ENCODE results near the gene LAMTOR3. TPM values are rescaled to one million over a fixed set of nuclear protein-coding genes. Genes with fewer than 3 reads are reported as not detected.

The LAMTOR3 gene
- polyA plus RNA-seq, 1 experiment: 17.6 TPM

- CTCF ChIA-PET: interaction anchor here (1.0 to 1.2 kb wide), 2 partner anchors 77 to 127 kb away, joined by 3 to 5 read pairs; no protein-coding TSS in a partner anchor
- peaks cover 5% of the 10 kb centered on the region for H3K36me3 ChIP-seq (ENCODE audit: control insufficient read depth, insufficient read depth, low read length)
- H3K4me3 ChIP-seq (ENCODE audit: low read depth, low read length): no peak overlapping the region
- DNase-seq (ENCODE audit: low read depth): no peak
- TF ChIP-seq CTCF (IDR thresholded peaks at IDR 0.05; ENCODE audit: insufficient read depth, low read depth, low read length): peak; percentile 42
- H3K27me3 ChIP-seq (ENCODE audit: control insufficient read depth, insufficient read depth, low read length): no peaks in the 10 kb centered on the region
- POLR2A ChIA-PET: no interaction called here
Observed at GRCh38 chr4:99885063-99885664, 9.1 kb downstream of the LAMTOR3 start.

GRCh38 chr4:99879458-99879857, 14.8 kb downstream of the LAMTOR3 start:
- no peak for DNase-seq (ENCODE audit: low read depth)
- Histone ChIP-seq H3K4me3 (ENCODE audit: low read depth, low read length) (no peak overlapping the region), H3K27me3 (ENCODE audit: control insufficient read depth, insufficient read depth, low read length) (no peaks in the 10 kb centered on the region), H3K36me3 (ENCODE audit: control insufficient read depth, insufficient read depth, low read length) (peaks cover 6% of the 10 kb centered on the region)
- no peak for TF ChIP-seq CTCF (IDR thresholded peaks at IDR 0.05; ENCODE audit: insufficient read depth, low read depth, low read length)
- POLR2A ChIA-PET: no interaction called here
- CTCF ChIA-PET: no interaction called here

GRCh38 chr4:99878604-99879003, 15.6 kb downstream of the LAMTOR3 start:
- Histone ChIP-seq H3K36me3 (ENCODE audit: control insufficient read depth, insufficient read depth, low read length) (peaks cover 6% of the 10 kb centered on the region), H3K27me3 (ENCODE audit: control insufficient read depth, insufficient read depth, low read length) (no peaks in the 10 kb centered on the region), H3K4me3 (ENCODE audit: low read depth, low read length) (no peak overlapping the region)
- CTCF ChIA-PET: no interaction called here
- POLR2A ChIA-PET: no interaction called here
- TF ChIP-seq CTCF (IDR thresholded peaks at IDR 0.05; ENCODE audit: insufficient read depth, low read depth, low read length): no peak
- no peak for DNase-seq (ENCODE audit: low read depth)

- CTCF ChIA-PET: no interaction called here
- Histone ChIP-seq H3K27me3 (ENCODE audit: control insufficient read depth, insufficient read depth, low read length) (no peaks in the 10 kb centered on the region), H3K36me3 (ENCODE audit: control insufficient read depth, insufficient read depth, low read length) (peaks cover 6% of the 10 kb centered on the region), H3K4me3 (ENCODE audit: low read depth, low read length) (no peak overlapping the region)
- TF ChIP-seq CTCF (IDR thresholded peaks at IDR 0.05; ENCODE audit: insufficient read depth, low read depth, low read length): no peak
- DNase-seq (ENCODE audit: low read depth): no peak
- POLR2A ChIA-PET: no interaction called here
Observed at GRCh38 chr4:99876946-99877345, 17.3 kb downstream of the LAMTOR3 start.

- no peak overlapping the region for H3K4me3 ChIP-seq (ENCODE audit: low read depth, low read length)
- no peak for DNase-seq (ENCODE audit: low read depth)
- ChIA-PET POLR2A (no interaction called here), CTCF (interaction anchor here (0.7 to 1.4 kb wide), 2 partner anchors 24 to 97 kb away, joined by 3 to 5 read pairs; no protein-coding TSS in a partner anchor)
- no peak for TF ChIP-seq CTCF (IDR thresholded peaks at IDR 0.05; ENCODE audit: insufficient read depth, low read depth, low read length)
- H3K36me3 ChIP-seq (ENCODE audit: control insufficient read depth, insufficient read depth, low read length): no peaks in the 10 kb centered on the region
- H3K27me3 ChIP-seq (ENCODE audit: control insufficient read depth, insufficient read depth, low read length): peaks cover 1% of the 10 kb centered on the region; the same call in 1 of the 2 replicates
Observed at GRCh38 chr4:99875071-99875470, 19.2 kb downstream of the LAMTOR3 start.

Measured in BJ (cell line).